Keratinocyte (primary cell): ENCODE measurements around the gene SIGLEC1. TPM values are rescaled to one million over a fixed set of nuclear protein-coding genes. Genes with fewer than 3 reads are reported as not detected.
A peak's percentile ranks its signal among the peaks of the same experiment; 100 is the strongest.

ENCODE experiments used
- DNase-seq: peaks from one replicate; pipeline ENCODE4 v3.0.0-alpha.2; 2011; ENCODE audit warnings: low read depth, missing footprints, low spot score
- FAIRE-seq: peaks from 2 replicates; lab custom pipeline; 2011; peaks lifted over from hg19 to GRCh38; lab: Jason Lieb, UNC
- H2AFZ ChIP-seq: 2 replicates; pipeline ENCODE4 v1.6.0; 2012; ENCODE audit warnings: low read length, control low read depth, inconsistent platforms; ENCODE audit not compliant: control insufficient read depth
- H3K27ac ChIP-seq: 2 replicates; pipeline ENCODE4 v1.5.1; 2011; ENCODE audit warnings: low read length; ENCODE audit not compliant: control insufficient read depth, insufficient read depth
- H3K27me3 ChIP-seq: 3 replicates; pipeline ENCODE4 v1.6.0; 2011; ENCODE audit warnings: low read length; ENCODE audit not compliant: control insufficient read depth, insufficient read depth; ENCODE audit errors: extremely low read depth
- H3K36me3 ChIP-seq, 2 experiments: 2 replicates in 1 of 2; 3 replicates in 1 of 2; pipeline ENCODE4 v1.5.1; 2011; ENCODE audit warnings: low read length in 2 of 2, mild to moderate bottlenecking in 1 of 2; ENCODE audit not compliant: control insufficient read depth in 2 of 2, insufficient read depth in 2 of 2; ENCODE audit errors: extremely low read depth in 1 of 2
- H3K4me1 ChIP-seq: 3 replicates; pipeline ENCODE4 v1.5.1; 2011; ENCODE audit warnings: low read length; ENCODE audit not compliant: control insufficient read depth, insufficient read depth; ENCODE audit errors: extremely low read depth
- H3K4me2 ChIP-seq: 3 replicates; pipeline ENCODE4 v1.6.0; 2011; ENCODE audit warnings: low read depth, low read length; ENCODE audit not compliant: control insufficient read depth, insufficient read depth; ENCODE audit errors: extremely low read depth
- H3K4me3 ChIP-seq, 3 experiments: fragments of 200-600 bp in 1 of 3; sonication (generic) in 1 of 3; 2 replicates in 2 of 3; 3 replicates in 1 of 3; pipeline ENCODE4 v1.5.1; 2011 to 2016; ENCODE audit warnings: low read length in 3 of 3, mild to moderate bottlenecking in 3 of 3, control low read depth in 2 of 3, inconsistent platforms in 1 of 3, low read depth in 1 of 3, mixed read lengths in 1 of 3, mixed run types in 1 of 3, moderate library complexity in 1 of 3; ENCODE audit not compliant: control insufficient read depth in 2 of 3, insufficient read depth in 2 of 3; ENCODE audit errors: extremely low read depth in 1 of 3
- H3K79me2 ChIP-seq: 2 replicates; pipeline ENCODE4 v1.6.0; 2012; ENCODE audit warnings: low read length; ENCODE audit not compliant: control insufficient read depth, insufficient read depth
- H3K9ac ChIP-seq: 3 replicates; pipeline ENCODE4 v1.6.0; 2011; ENCODE audit warnings: low read length; ENCODE audit not compliant: control insufficient read depth, insufficient read depth; ENCODE audit errors: extremely low read depth
- H3K9me1 ChIP-seq: 3 replicates; pipeline ENCODE4 v1.6.0; 2011; ENCODE audit warnings: low read length; ENCODE audit not compliant: control insufficient read depth, insufficient read depth; ENCODE audit errors: extremely low read depth
- H3K9me3 ChIP-seq: 2 replicates; pipeline ENCODE4 v1.5.1; 2012; ENCODE audit warnings: low read depth, low read length; ENCODE audit not compliant: control insufficient read depth
- H4K20me1 ChIP-seq: 3 replicates; pipeline ENCODE4 v1.6.0; 2011; ENCODE audit warnings: low read length; ENCODE audit not compliant: control insufficient read depth, insufficient read depth; ENCODE audit errors: extremely low read depth
- CTCF ChIP-seq, 3 experiments: IDR thresholded peaks in 1 of 3; conservative IDR thresholded peaks in 1 of 3; optimal IDR thresholded peaks in 1 of 3; 2 replicates in 2 of 3; 3 replicates in 1 of 3; pipeline versions ENCODE3 to v1.5.1; 2011; ENCODE audit warnings: low read length in 3 of 3, mild to moderate bottlenecking in 3 of 3, moderate library complexity in 2 of 3, control low read depth in 1 of 3, inconsistent platforms in 1 of 3; ENCODE audit not compliant: insufficient read depth in 2 of 3; ENCODE audit errors: extremely low read depth in 1 of 3
- EZH2 ChIP-seq: IDR thresholded peaks from one replicate; pipeline ENCODE4 v1.6.1; 2012; ENCODE audit warnings: inconsistent platforms, mild to moderate bottlenecking, low read length, moderate library complexity
- dilution Hi-C: fragments of 300-500 bp; cut with MboI; formaldehyde crosslinking; loops from one replicate; pipeline ENCODE4 v1.7.0; 2020; ENCODE audit warnings: low sequenced_read_pairs; ENCODE audit not compliant: extremely low pct_ligation_motif_present
- polyA plus RNA-seq, 5 experiments: library from polyadenylated mRNA; depleted of rRNA in 3 of 5; stranded (reverse) in 3 of 5; stranded (forward) in 1 of 5; unstranded in 1 of 5; fragments of >200 nt; gene quantifications; 1 replicate in 1 of 5; 2 replicates in 3 of 5; 3 replicates in 1 of 5; pipeline versions ENCODE4 v1.2.1 to v1.2.3, GENCODE V29; 2011 to 2012; ENCODE audit warnings: missing spikeins in 2 of 5, low read depth in 1 of 5, low replicate concordance in 1 of 5

Gene SIGLEC1
- polyA plus RNA-seq, 1 donor (not counting 4 experiments of a cell fraction or from before 2014, with no cell fraction given) = not detected

- H3K36me3 ChIP-seq = no peaks in the 10 kb centered on the region
- H3K4me1 ChIP-seq = no peaks in the 10 kb centered on the region
- TF ChIP-seq EZH2 (no peak), CTCF (optimal IDR thresholded peaks at IDR 0.05 in 1 of 3, IDR thresholded peaks at IDR 0.05 in 1 of 3, conservative IDR thresholded peaks at IDR 0.05 in 1 of 3; ENCODE audit: extremely low read depth in 1 of 3, insufficient read depth in 2 of 3, low read length in 3 of 3) (no peak)
- no peak overlapping the region for H3K4me2 ChIP-seq
- H3K27me3 ChIP-seq = peaks cover 11% of the 10 kb centered on the region
- dilution Hi-C loops = no loop called here
- no peak overlapping the region for H3K9ac ChIP-seq
- FAIRE-seq = peak; percentile 60
- H2AFZ ChIP-seq = no peak overlapping the region
- no peaks in the 10 kb centered on the region for H4K20me1 ChIP-seq
- H3K9me1 ChIP-seq = no peaks in the 10 kb centered on the region
- no peaks in the 10 kb centered on the region for H3K79me2 ChIP-seq
- H3K9me3 ChIP-seq = no peaks in the 10 kb centered on the region
- no peak overlapping the region for H3K4me3 ChIP-seq
- H3K27ac ChIP-seq = no peak overlapping the region
- no peak for DNase-seq
Measured at GRCh38 chr20:3687655-3688054, 24.7 kb downstream of the SIGLEC1 start.

GRCh38 chr20:3686867-3687321 lies 25.5 kb downstream of the SIGLEC1 start:
- TF ChIP-seq CTCF (optimal IDR thresholded peaks at IDR 0.05 in 1 of 3, IDR thresholded peaks at IDR 0.05 in 1 of 3, conservative IDR thresholded peaks at IDR 0.05 in 1 of 3; ENCODE audit: extremely low read depth in 1 of 3, insufficient read depth in 2 of 3, low read length in 3 of 3) (no peak), EZH2 (no peak)
- no peaks in the 10 kb centered on the region for H3K9me1 ChIP-seq
- H2AFZ ChIP-seq = no peak overlapping the region
- no peaks in the 10 kb centered on the region for H3K36me3 ChIP-seq
- H3K9me3 ChIP-seq = no peaks in the 10 kb centered on the region
- FAIRE-seq (no peak), DNase-seq (no peak)
- no peaks in the 10 kb centered on the region for H3K79me2 ChIP-seq
- dilution Hi-C loops = no loop called here
- no peaks in the 10 kb centered on the region for H3K4me1 ChIP-seq
- no peak overlapping the region for H3K4me2 ChIP-seq
- H4K20me1 ChIP-seq = no peaks in the 10 kb centered on the region
- no peak overlapping the region for H3K9ac ChIP-seq
- H3K4me3 ChIP-seq = no peak overlapping the region
- no peak overlapping the region for H3K27ac ChIP-seq
- H3K27me3 ChIP-seq = peaks cover 18% of the 10 kb centered on the region
